Heart left ventricle (tissue), 13 donors: ENCODE measurements around the gene ANKLE1.
"Not testable (repeated sequence)": the region's sequence is repeated elsewhere in the genome, so short reads cannot be mapped to it uniquely, and the experiment has no call there.

Source experiments
- POLR2A ChIP-seq, 2 donors: fragments of 450-650 bp; IDR thresholded peaks; one replicate each; pipeline ENCODE4 v1.6.1; 2017; ENCODE audit warnings: antibody characterized with exemption in 2 of 2, mild to moderate bottlenecking in 2 of 2, moderate library complexity in 2 of 2
- TF ChIP-seq, protein P1 (sequence below), 12 donors: fragments of 200-600 bp; sonication (generic) in 4 of 12; IDR thresholded peaks; one replicate each; pipeline versions ENCODE4 v1.5.0 to v1.8.0; 2018 to 2022; ENCODE audit warnings: antibody characterized with exemption in 12 of 12, mild to moderate bottlenecking in 5 of 12
- donor health status: ischemic (EF 13 %, LVEDD 7.1; RV severe dilation, severe dysfunction).
- donor health status: DM: no; HTN: yes; CAD: no.
- donor health status: DM: no; HTN: no; CAD: no.
- donor health status: ischemic (EF 25% LVEDD 6.9; RV normal size, moderate dysfunction).
- donor health status: ischemic (EF 25% LVEDD 5.7; RV mildly dilated, moderate dysfunction).
- donor health status: ischemic (EF 35%, LVEDD 5.7; RV mildly dilated, moderate dysfunction).
- donor health status: nonischemic (EF 11% LVEDD 7.7; RV severe dilation, severe dysfunction).
- donor health status: DM: yes; HTN: yes; CAD: no.
- donor health status: PGD.
- donor health status: ischemic (EF 29% LVEDD 5.4; RV normal size, mild dysfunction).
- donor health status: nonischemic (EF 23%, LVEDD 6.1; RV moderate dilation, normal function).

DNA sequence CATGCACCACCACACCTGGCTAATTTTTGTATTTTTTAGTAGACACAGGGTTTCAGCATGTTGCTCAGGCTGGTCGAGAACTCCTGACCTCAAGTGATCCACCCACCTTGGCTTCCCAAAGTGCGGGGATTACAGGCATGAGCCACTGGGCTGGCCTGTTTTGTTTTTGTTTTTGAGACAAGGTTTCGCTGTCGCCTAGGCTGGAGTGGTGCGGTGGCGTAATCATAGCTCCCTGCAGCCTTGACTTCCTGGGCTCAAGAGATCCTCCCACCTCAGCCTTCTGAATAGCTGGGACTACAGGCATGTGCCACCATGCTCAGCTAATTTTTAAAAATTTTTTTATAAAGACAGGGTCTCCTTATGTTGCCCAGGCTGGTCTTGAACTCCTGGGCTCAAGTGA, 13.8 kb downstream of the ANKLE1 start:
- TF ChIP-seq, protein P1, sequence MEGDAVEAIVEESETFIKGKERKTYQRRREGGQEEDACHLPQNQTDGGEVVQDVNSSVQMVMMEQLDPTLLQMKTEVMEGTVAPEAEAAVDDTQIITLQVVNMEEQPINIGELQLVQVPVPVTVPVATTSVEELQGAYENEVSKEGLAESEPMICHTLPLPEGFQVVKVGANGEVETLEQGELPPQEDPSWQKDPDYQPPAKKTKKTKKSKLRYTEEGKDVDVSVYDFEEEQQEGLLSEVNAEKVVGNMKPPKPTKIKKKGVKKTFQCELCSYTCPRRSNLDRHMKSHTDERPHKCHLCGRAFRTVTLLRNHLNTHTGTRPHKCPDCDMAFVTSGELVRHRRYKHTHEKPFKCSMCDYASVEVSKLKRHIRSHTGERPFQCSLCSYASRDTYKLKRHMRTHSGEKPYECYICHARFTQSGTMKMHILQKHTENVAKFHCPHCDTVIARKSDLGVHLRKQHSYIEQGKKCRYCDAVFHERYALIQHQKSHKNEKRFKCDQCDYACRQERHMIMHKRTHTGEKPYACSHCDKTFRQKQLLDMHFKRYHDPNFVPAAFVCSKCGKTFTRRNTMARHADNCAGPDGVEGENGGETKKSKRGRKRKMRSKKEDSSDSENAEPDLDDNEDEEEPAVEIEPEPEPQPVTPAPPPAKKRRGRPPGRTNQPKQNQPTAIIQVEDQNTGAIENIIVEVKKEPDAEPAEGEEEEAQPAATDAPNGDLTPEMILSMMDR (IDR thresholded peaks at IDR 0.05) = not testable (repeated sequence)
- not testable (repeated sequence) for TF ChIP-seq POLR2A (IDR thresholded peaks at IDR 0.05)
